K562 (cell line): ENCODE results near the gene IKZF4. TPM values are rescaled to one million over a fixed set of nuclear protein-coding genes. Genes with fewer than 3 reads are reported as not detected.

ENCODE experiments used
- BRF2 ChIP-seq: IDR thresholded peaks from 3 replicates; pipeline ENCODE4 v1.6.1; 2011; ENCODE audit warnings: borderline replicate concordance, mild to moderate bottlenecking; ENCODE audit not compliant: insufficient read length, insufficient read depth
- ELF2 ChIP-seq: fragments of 250-450 bp; sonication (Bioruptor Pico); IDR thresholded peaks from 2 replicates; pipeline ENCODE4 v1.5.0; 2021; ENCODE audit warnings: mild to moderate bottlenecking
- FOXA1 ChIP-seq: fragments of 450-650 bp; IDR thresholded peaks from 2 replicates; pipeline ENCODE4 v1.6.1; 2016; ENCODE audit warnings: mild to moderate bottlenecking, borderline replicate concordance
- RERE ChIP-seq: sonication (generic); formaldehyde crosslinking; IDR thresholded peaks from 2 replicates; pipeline ENCODE4 v1.8.0; 2023; ENCODE audit warnings: missing genetic modification reagents, mild to moderate bottlenecking, borderline replicate concordance
- THRAP3 ChIP-seq: fragments of 450-650 bp; IDR thresholded peaks from 2 replicates; pipeline ENCODE4 v1.6.1; 2016; ENCODE audit warnings: mild to moderate bottlenecking, inconsistent platforms, borderline replicate concordance
- polyA plus RNA-seq, 8 experiments: library from polyadenylated mRNA; depleted of rRNA in 4 of 8; stranded (reverse) in 5 of 8; unstranded in 3 of 8; fragments of >200 nt; fragmentation: Nextera tagmentation in 2 of 8; fragmentation: Illumina TruSeq in 1 of 8; extraction: Ambion mirVana in 2 of 8; extraction: Trizol in 1 of 8; gene quantifications; 2 replicates each; pipeline versions ENCODE4 v1.2.1 to v1.2.3, GENCODE V29; 2011 to 2014; ENCODE audit warnings: inconsistent platforms in 1 of 8, missing spikeins in 1 of 8
- total RNA-seq, 7 experiments: library from RNA; depleted of rRNA in 6 of 7; stranded (reverse); fragments of >200 nt in 6 of 7; fragmentation: Illumina TruSeq in 2 of 7; extraction: Trizol in 2 of 7; gene quantifications; 2 replicates each; pipeline versions ENCODE4 v1.2.1 to v1.2.3, GENCODE V29; 2011 to 2021; ENCODE audit warnings: low replicate concordance in 1 of 7
- TF ChIP-seq, protein P1 (sequence below): fragments of 450-650 bp; IDR thresholded peaks from 2 replicates; pipeline ENCODE4 v1.6.1; 2017; ENCODE audit warnings: mild to moderate bottlenecking, moderate library complexity
- TF ChIP-seq, protein P2 (sequence below): fragments of 450-650 bp; formaldehyde crosslinking; IDR thresholded peaks from 2 replicates; pipeline ENCODE4 v1.4.0; 2020; ENCODE audit warnings: mild to moderate bottlenecking, mixed read lengths

Gene IKZF4
- total and polyA plus RNA-seq, 9 of the 15 experiments (the other 6 are each of a cell fraction or from before 2014, with no cell fraction given): 1.9 to 16.3 (median 3.6) TPM

DNA sequence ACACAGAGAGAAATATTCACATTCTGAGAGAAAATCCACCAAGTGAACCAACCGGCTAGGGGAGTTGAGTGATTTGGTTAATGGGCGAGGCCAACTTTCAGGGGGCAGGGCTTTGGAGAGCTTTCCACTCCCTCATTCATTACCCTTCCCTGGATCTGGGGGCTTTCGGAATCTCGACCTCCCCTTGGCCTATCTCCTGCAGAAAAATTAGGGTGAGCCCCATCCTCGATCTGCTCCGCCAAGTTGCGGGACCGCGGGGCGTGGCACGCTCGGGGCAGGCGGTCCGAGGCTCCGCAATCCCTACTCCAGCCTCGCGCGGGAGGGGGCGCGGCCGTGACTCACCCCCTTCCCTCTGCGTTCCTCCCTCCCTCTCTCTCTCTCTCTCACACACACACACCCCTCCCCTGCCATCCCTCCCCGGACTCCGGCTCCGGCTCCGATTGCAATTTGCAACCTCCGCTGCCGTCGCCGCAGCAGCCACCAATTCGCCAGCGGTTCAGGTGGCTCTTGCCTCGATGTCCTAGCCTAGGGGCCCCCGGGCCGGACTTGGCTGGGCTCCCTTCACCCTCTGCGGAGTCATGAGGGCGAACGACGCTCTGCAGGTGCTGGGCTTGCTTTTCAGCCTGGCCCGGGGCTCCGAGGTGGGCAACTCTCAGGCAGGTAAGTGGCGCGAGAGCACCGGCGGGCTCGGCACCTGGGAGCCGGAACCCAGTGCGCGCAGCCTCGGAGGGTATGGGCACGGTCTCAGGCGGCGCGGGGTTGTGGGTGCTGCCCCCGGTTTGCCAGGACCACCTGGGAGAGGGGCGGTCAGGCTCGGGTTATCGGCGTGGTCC, 59.1 kb downstream of the IKZF4 start, which contains the start of gene ERBB3 (continued):
- TF ChIP-seq, protein P1, sequence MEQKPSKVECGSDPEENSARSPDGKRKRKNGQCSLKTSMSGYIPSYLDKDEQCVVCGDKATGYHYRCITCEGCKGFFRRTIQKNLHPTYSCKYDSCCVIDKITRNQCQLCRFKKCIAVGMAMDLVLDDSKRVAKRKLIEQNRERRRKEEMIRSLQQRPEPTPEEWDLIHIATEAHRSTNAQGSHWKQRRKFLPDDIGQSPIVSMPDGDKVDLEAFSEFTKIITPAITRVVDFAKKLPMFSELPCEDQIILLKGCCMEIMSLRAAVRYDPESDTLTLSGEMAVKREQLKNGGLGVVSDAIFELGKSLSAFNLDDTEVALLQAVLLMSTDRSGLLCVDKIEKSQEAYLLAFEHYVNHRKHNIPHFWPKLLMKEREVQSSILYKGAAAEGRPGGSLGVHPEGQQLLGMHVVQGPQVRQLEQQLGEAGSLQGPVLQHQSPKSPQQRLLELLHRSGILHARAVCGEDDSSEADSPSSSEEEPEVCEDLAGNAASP: no peak
- TF ChIP-seq BRF2 (no peak), THRAP3 (no peak), ELF2 (CRISPR knock-in tag) (no peak), RERE (CRISPR knock-in tag) (no peak), FOXA1 (no peak)
- TF ChIP-seq, protein P2, sequence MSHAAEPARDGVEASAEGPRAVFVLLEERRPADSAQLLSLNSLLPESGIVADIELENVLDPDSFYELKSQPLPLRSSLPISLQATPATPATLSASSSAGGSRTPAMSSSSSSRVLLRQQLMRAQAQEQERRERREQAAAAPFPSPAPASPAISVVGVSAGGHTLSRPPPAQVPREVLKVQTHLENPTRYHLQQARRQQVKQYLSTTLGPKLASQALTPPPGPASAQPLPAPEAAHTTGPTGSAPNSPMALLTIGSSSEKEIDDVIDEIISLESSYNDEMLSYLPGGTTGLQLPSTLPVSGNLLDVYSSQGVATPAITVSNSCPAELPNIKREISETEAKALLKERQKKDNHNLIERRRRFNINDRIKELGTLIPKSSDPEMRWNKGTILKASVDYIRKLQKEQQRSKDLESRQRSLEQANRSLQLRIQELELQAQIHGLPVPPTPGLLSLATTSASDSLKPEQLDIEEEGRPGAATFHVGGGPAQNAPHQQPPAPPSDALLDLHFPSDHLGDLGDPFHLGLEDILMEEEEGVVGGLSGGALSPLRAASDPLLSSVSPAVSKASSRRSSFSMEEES: no peak
